AG10803 (cell line): Measurements from ENCODE around the gene NCAPD3.
"Not testable (repeated sequence)": the region's sequence is repeated elsewhere in the genome, so short reads cannot be mapped to it uniquely, and the experiment has no call there.

Experiments used
- DNase-seq: peaks from one replicate; pipeline ENCODE4 v3.0.0; 2010; ENCODE audit warnings: low read depth
- H3K4me3 ChIP-seq: 2 replicates; pipeline ENCODE4 v1.5.1; 2011; ENCODE audit warnings: mild to moderate bottlenecking, low read length, control low read depth
- TF ChIP-seq, protein P1 (sequence below): conservative IDR thresholded peaks from 2 replicates; pipeline ENCODE4 v1.5.1; 2011; ENCODE audit warnings: mild to moderate bottlenecking, low read length, control low read depth, inconsistent platforms

The NCAPD3 gene

DNA sequence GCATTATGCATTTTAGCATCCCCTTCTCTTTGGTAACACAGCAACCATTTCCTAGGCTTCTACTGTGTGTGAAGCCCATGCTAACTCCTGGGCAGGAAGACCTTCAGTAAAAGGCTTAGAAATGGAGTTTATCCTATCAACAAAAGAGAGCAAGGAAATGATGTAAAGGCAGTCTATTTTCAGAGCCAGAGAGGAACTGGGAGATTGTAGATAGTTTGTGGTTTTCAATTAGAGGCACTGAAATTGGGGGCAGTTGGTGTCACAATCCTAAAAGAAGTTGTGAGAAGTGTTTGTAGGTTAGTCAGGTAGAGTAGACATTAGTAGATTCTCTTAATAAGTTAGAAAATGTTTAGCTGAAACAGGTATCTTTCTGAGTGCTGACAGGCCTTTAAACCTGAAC is 36.7 kb upstream of the NCAPD3 start:
- TF ChIP-seq, protein P1, sequence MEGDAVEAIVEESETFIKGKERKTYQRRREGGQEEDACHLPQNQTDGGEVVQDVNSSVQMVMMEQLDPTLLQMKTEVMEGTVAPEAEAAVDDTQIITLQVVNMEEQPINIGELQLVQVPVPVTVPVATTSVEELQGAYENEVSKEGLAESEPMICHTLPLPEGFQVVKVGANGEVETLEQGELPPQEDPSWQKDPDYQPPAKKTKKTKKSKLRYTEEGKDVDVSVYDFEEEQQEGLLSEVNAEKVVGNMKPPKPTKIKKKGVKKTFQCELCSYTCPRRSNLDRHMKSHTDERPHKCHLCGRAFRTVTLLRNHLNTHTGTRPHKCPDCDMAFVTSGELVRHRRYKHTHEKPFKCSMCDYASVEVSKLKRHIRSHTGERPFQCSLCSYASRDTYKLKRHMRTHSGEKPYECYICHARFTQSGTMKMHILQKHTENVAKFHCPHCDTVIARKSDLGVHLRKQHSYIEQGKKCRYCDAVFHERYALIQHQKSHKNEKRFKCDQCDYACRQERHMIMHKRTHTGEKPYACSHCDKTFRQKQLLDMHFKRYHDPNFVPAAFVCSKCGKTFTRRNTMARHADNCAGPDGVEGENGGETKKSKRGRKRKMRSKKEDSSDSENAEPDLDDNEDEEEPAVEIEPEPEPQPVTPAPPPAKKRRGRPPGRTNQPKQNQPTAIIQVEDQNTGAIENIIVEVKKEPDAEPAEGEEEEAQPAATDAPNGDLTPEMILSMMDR, result no peak
- no peak for DNase-seq
- no peak overlapping the region for H3K4me3 ChIP-seq

DNA sequence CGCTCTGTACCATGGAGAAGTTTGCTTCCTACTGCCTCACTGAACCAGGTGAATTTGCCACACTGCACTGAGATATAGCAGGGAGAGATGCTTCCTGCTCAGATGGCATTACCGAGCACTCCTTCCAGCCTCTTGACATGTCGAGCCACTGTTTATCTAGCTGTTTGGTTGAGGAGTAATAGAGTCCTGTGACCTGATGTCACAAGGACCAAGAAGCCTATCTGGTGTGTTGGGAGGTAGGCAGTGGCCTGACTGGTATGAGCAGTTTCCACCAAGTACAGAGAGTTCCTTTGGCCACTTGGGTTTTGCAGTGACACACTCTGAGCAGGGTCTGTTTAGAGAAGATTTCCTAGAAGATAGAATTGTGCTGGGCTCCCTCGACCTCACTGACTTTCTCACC is 34.8 kb upstream of the NCAPD3 start:
- TF ChIP-seq, protein P1, result no peak
- no peak for DNase-seq
- H3K4me3 ChIP-seq, result no peak overlapping the region

DNA sequence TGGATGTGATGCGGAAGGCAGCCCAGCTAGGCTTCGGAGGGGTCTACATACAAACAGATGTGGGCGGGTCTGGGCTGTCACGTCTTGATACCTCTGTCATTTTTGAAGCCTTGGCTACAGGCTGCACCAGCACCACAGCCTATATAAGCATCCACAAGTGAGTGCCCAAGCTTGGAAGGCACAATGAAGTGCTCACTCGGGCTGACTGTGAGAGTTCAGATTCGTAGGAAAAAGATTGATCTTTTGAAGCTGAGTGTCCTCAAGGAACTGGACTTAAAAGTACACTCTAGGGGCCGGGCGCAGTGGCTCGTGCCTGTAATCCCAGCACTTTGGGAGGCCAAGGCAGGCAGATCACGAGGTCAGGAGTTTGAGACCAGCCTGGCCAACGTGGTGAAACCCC is 33.3 kb upstream of the NCAPD3 start:
- TF ChIP-seq, protein P1, result no peak
- H3K4me3 ChIP-seq, result no peak overlapping the region
- DNase-seq, result no peak

DNA sequence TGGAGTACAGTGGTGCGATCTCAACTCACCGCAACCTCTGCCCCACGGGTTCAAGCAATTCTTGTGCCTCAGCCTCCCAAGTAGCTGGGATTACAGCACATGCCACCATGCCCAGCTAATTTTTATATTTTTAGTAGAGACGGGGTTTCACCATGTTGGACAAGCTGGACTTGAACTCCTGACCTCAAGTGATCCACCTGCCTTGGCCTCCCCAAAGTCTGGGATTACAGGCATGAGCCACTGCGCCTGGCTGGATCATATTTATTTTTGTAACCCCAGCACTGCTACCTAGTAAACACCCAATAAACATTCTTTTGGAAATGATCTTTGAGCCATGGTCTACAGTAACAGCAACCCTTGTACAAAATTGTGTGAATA is 31.4 kb upstream of the NCAPD3 start:
- DNase-seq, H3K4me3 ChIP-seq: not testable (repeated sequence)

DNA sequence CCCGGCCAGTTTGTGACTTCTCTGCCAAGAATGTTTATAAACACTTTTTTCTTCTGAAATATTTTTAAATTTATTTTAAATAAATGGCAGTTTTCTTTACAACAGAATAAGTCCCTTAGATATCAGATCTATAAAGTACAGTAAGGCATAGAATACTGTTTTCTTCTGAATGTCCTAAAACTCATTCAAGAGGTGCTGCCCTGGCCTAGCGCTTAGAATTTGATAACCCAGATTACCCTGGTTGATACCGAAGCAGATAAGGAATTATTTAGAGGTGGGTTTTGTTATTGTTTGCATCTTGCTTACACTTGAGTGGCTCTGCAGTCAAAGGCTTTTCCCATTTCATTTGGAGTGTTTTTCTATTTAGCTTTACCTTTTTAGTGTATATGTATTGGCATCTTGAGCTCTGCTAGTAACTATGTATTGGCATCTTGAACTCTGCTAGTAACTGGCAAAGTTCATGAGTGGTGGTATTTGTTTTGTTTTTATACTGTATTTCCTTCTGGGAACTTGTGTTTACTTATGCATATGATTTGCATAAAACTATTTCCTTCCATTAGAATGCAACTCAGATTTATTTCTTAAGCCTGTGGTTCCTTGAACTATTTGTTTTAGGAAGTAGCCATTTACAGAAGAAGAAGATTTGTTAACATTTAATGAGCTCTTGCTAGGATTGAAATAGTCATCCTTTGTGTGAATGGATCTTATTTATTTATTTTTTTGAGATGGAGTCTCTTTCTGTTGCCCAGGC is 30.8 kb upstream of the NCAPD3 start:
- TF ChIP-seq, protein P1, result no peak
- peak overlapping the region; percentile 93 for H3K4me3 ChIP-seq
- no peak for DNase-seq

DNA sequence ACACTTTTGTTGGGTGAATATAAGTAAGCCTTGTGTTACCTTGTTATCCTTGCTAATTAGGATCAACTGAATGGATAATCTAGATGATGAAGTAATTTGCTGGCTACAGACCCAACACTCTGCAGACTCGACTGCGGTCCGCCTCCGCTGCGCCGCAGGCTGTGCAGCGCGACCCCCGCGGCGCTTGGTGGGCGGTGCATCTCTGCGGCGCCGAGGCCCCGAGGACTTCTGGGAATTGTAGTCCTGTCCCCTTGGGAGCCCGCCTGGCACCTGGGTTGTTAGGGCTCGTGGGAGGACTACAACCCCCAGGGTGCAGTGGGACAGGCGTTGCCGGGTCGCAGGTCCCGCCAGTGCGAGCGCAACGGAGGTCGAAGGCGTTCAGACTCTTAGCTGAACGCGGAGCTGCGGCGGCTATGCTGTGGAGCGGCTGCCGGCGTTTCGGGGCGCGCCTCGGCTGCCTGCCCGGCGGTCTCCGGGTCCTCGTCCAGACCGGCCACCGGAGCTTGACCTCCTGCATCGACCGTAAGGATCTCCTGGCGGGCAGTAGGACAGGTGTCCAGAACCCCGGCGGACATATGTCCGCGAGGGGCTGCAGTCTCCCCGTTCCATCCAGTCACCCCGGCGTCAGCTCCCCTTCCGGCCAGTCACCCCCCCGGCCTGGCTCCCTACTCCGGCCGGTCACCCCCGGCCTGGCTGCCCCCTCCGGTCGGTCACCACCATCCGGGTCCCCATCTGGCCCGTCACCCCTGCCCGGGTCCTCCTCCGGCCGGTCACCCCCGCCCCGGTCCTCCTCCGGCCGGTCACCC is 29.6 kb upstream of the NCAPD3 start, which contains the start of the genes ACAD8 and THYN1:
Gene ACAD8, plus strand, starts transcription at position 381 of the 806 bp plus-strand sequence. Its CDS starts 33 bp downstream, at position 414.
Gene THYN1, minus strand, starts transcription at position 165 of the 806 bp plus-strand sequence. CDS start 470 bp downstream, outside the sequence.
- TF ChIP-seq, protein P1, result peak; percentile 22
- peak within 1 kb of the TSS; percentile 93 for H3K4me3 ChIP-seq
- peak; percentile 94 for DNase-seq

DNA sequence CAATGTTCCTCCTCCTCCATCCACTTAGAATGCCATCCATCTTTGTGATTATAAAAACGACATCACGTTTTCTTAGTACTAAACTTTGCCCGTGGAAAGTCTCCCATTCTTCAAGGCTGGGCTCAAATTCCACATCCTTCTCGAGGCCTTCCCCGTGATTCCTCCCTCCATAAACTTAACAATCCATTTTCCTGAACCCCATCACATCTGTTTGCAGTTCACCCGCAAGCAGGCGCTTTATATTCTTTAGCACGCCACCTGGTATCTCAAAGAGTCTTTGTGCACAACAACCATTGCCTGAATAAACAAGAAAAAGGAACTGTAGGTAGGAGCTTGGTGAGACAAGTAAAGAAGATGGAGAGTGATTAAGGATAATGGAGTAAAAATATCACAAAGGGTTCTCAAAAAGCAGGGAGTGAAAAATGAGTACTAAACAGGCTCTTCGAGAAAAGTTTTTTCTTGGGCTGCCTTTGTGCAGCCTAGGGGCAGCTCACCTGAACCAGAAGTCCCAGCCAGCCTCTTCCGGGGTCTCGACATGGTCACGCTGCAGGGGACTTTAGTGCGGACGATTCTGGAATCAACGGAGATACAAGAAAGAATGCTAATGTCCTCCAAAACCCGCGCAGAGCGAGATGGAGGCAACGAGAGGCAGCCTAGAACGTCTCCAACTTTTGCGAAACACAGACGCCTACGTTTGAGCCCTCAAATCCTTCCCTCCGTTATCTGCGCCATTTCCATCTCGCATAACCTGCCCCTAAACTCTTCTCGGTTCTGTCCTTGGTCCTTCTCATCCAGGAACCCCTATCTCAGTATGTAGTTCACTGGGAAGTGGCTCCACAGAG is 28.8 kb upstream of the NCAPD3 start:
- H3K4me3 ChIP-seq, result peak overlapping the region; percentile 93
- DNase-seq, result peak; percentile 47
- TF ChIP-seq, protein P1, result no peak
